GM18517 (cell line): ENCODE data around the gene TSFM.

ENCODE experiments used
- ATAC-seq: cut with Tn5 transposase; IDR thresholded peaks from one replicate; pipeline ENCODE4 v1.9.1; 2021; ENCODE audit warnings: mild to moderate bottlenecking, moderate library complexity; ENCODE audit not compliant: unreplicated experiment

The TSFM gene

GRCh38 chr12:57777911-57778310 lies 4.7 kb upstream of the TSFM start:
- ATAC-seq, result no peak

- no peak for ATAC-seq
Measured at GRCh38 chr12:57779736-57780135, 2.9 kb upstream of the TSFM start.

GRCh38 chr12:57780284-57780897 lies 2.2 kb upstream of the TSFM start:
- no peak for ATAC-seq

GRCh38 chr12:57781244-57781643 lies 1.3 kb upstream of the TSFM start:
- ATAC-seq, result no peak

GRCh38 chr12:57781801-57782200 lies 786 bp upstream of the TSFM start:
- no peak for ATAC-seq

- no peak for ATAC-seq
Measured at GRCh38 chr12:57782243-57782607, 362 bp upstream of the TSFM start.

GRCh38 chr12:57783466-57783801 lies 847 bp downstream of the TSFM start:
- no peak for ATAC-seq

GRCh38 chr12:57783861-57784260 lies 1.3 kb downstream of the TSFM start:
- no peak for ATAC-seq

GRCh38 chr12:57793920-57794319 lies 11.3 kb downstream of the TSFM start:
- ATAC-seq, result no peak

- ATAC-seq, result no peak
Measured at GRCh38 chr12:57795354-57795753, 12.8 kb downstream of the TSFM start.

- ATAC-seq, result no peak
Measured at GRCh38 chr12:57796996-57797395, 14.4 kb downstream of the TSFM start.

GRCh38 chr12:57797933-57798332 lies 15.3 kb downstream of the TSFM start:
- ATAC-seq, result no peak

- ATAC-seq, result no peak
Measured at GRCh38 chr12:57800965-57801364, 18.4 kb downstream of the TSFM start.

- ATAC-seq, result no peak
Measured at GRCh38 chr12:57802607-57803006, 20.0 kb downstream of the TSFM start.

- ATAC-seq, result no peak
Measured at GRCh38 chr12:57803319-57803893, 20.8 kb downstream of the TSFM start.

GRCh38 chr12:57806677-57807076 lies 24.1 kb downstream of the TSFM start:
- no peak for ATAC-seq

- no peak for ATAC-seq
Measured at GRCh38 chr12:57807285-57807684, 24.7 kb downstream of the TSFM start.

- ATAC-seq, result no peak
Measured at GRCh38 chr12:57808351-57808750, 25.8 kb downstream of the TSFM start.

- no peak for ATAC-seq
Measured at GRCh38 chr12:57809425-57809824, 26.8 kb downstream of the TSFM start.

- ATAC-seq, result no peak
Measured at GRCh38 chr12:57810450-57810849, 27.9 kb downstream of the TSFM start.

- no peak for ATAC-seq
Measured at GRCh38 chr12:57811028-57811755, 28.6 kb downstream of the TSFM start.

- ATAC-seq, result no peak
Measured at GRCh38 chr12:57813111-57813970, 30.8 kb downstream of the TSFM start.
